Jurkat, Clone E6-1 (cell line): ENCODE data around the gene ADCY2. TPM values are rescaled to one million over a fixed set of nuclear protein-coding genes. Genes with fewer than 3 reads are reported as not detected.

Experiments used
- DNase-seq: peaks from one replicate; pipeline ENCODE4 v3.0.0-alpha.2; 2011; ENCODE audit warnings: low read depth, low spot score
- H3K4me3 ChIP-seq: 2 replicates; pipeline ENCODE4 v1.5.1; 2011; ENCODE audit warnings: mild to moderate bottlenecking, low read length, control low read depth, moderate library complexity
- polyA plus RNA-seq: library from polyadenylated mRNA; unstranded; fragments of >200 nt; gene quantifications from one replicate; pipeline ENCODE4 v1.2.1, GENCODE V29; 2012; ENCODE audit warnings: missing spikeins; ENCODE audit not compliant: insufficient read length, insufficient read depth

ADCY2 gene
- not detected for polyA plus RNA-seq

- DNase-seq = no peak
- no peak within 1 kb of the TSS for H3K4me3 ChIP-seq
These were observed at the start of gene ADCY2 for GRCh38 chr5:7395947-7396712. Gene ADCY2, plus strand, starts transcription at chr5:7396138. Its CDS starts 159 bp downstream, at chr5:7396297.

- DNase-seq = no peak
- H3K4me3 ChIP-seq = no peak overlapping the region
These were observed 48.6 kb upstream of the ADCY2 start for GRCh38 chr5:7347377-7347776.

- DNase-seq = no peak
- no peak overlapping the region for H3K4me3 ChIP-seq
These were observed 47.6 kb upstream of the ADCY2 start for GRCh38 chr5:7348168-7348854.

- no peak for DNase-seq
These were observed 34.3 kb upstream of the ADCY2 start for GRCh38 chr5:7361593-7361992.

GRCh38 chr5:7363067-7363677 lies 32.8 kb upstream of the ADCY2 start:
- no peak overlapping the region for H3K4me3 ChIP-seq
- no peak for DNase-seq

More at GRCh38 chr5:7361593-7361992, 34.3 kb upstream of the ADCY2 start:
- no peak overlapping the region for H3K4me3 ChIP-seq

- no peak for DNase-seq
These were observed 31.6 kb upstream of the ADCY2 start for GRCh38 chr5:7364226-7364875.

GRCh38 chr5:7367780-7368179 lies 28.2 kb upstream of the ADCY2 start:
- no peak for DNase-seq
- H3K4me3 ChIP-seq = no peak overlapping the region

More at GRCh38 chr5:7364226-7364875, 31.6 kb upstream of the ADCY2 start:
- no peak overlapping the region for H3K4me3 ChIP-seq

GRCh38 chr5:7372399-7372798 lies 23.5 kb upstream of the ADCY2 start:
- H3K4me3 ChIP-seq = no peak overlapping the region
- no peak for DNase-seq

GRCh38 chr5:7374186-7374585 lies 21.8 kb upstream of the ADCY2 start:
- H3K4me3 ChIP-seq = no peak overlapping the region
- no peak for DNase-seq

GRCh38 chr5:7375457-7375856 lies 20.5 kb upstream of the ADCY2 start:
- DNase-seq = no peak
- no peak overlapping the region for H3K4me3 ChIP-seq

GRCh38 chr5:7376871-7377270 lies 19.1 kb upstream of the ADCY2 start:
- no peak for DNase-seq
- H3K4me3 ChIP-seq = no peak overlapping the region

GRCh38 chr5:7377761-7378160 lies 18.2 kb upstream of the ADCY2 start:
- no peak overlapping the region for H3K4me3 ChIP-seq
- no peak for DNase-seq

GRCh38 chr5:7382588-7382987 lies 13.3 kb upstream of the ADCY2 start:
- no peak for DNase-seq

GRCh38 chr5:7385681-7386080 lies 10.3 kb upstream of the ADCY2 start:
- no peak overlapping the region for H3K4me3 ChIP-seq
- no peak for DNase-seq

More at GRCh38 chr5:7382588-7382987, 13.3 kb upstream of the ADCY2 start:
- no peak overlapping the region for H3K4me3 ChIP-seq

- no peak overlapping the region for H3K4me3 ChIP-seq
- DNase-seq = no peak
These were observed 7.4 kb upstream of the ADCY2 start for GRCh38 chr5:7388553-7388952.

- DNase-seq = no peak
- H3K4me3 ChIP-seq = no peak overlapping the region
These were observed 4.7 kb upstream of the ADCY2 start for GRCh38 chr5:7391215-7391614.

GRCh38 chr5:7391814-7392692 lies 3.9 kb upstream of the ADCY2 start:
- H3K4me3 ChIP-seq = no peak overlapping the region
- DNase-seq = no peak

GRCh38 chr5:7392693-7393024 lies 3.3 kb upstream of the ADCY2 start:
- H3K4me3 ChIP-seq = no peak overlapping the region
- DNase-seq = no peak
